Omental fat pad (tissue), 4 donors: ENCODE measurements around the gene RAPGEF5. TPM values are rescaled to one million over a fixed set of nuclear protein-coding genes. Genes with fewer than 3 reads are reported as not detected.

Experiments
- ATAC-seq: fragments of 150-250 bp; one replicate; pipeline ENCODE4 v1.9.1; 2016; ENCODE audit warnings: mild to moderate bottlenecking, moderate library complexity; ENCODE audit not compliant: low FRiP score
- DNase-seq: peaks from one replicate; pipeline ENCODE4 v3.0.0-alpha.2; 2019; ENCODE audit warnings: low spot score
- CTCF ChIP-seq, 3 donors: fragments of 450-650 bp; IDR thresholded peaks; one replicate each; pipeline ENCODE4 v1.5.1; 2016 to 2017; ENCODE audit warnings: antibody characterized with exemption in 3 of 3, mild to moderate bottlenecking in 3 of 3, moderate library complexity in 2 of 3
- total RNA-seq, 4 donors: library from RNA; depleted of rRNA; stranded (reverse); fragments of >200 nt; gene quantifications; one replicate each; pipeline ENCODE4 v1.1.0, GENCODE V29; 2016

Gene RAPGEF5
- total RNA-seq, 4 donors from 2014 or later = 34.7 to 163 (median 73.0) TPM

GRCh38 chr7:22400150-22400814 lies 43.3 kb upstream of the RAPGEF5 start:
- ATAC-seq = no peak
- DNase-seq = no peak
- no peak for TF ChIP-seq CTCF (IDR thresholded peaks at IDR 0.05)

GRCh38 chr7:22399546-22399945 lies 42.6 kb upstream of the RAPGEF5 start:
- ATAC-seq (no peak), DNase-seq (no peak)
- TF ChIP-seq CTCF (IDR thresholded peaks at IDR 0.05) = no peak

GRCh38 chr7:22399091-22399490 lies 42.1 kb upstream of the RAPGEF5 start:
- DNase-seq (no peak), ATAC-seq (no peak)
- no peak for TF ChIP-seq CTCF (IDR thresholded peaks at IDR 0.05)

GRCh38 chr7:22397981-22398380 lies 41.0 kb upstream of the RAPGEF5 start:
- ATAC-seq (no peak), DNase-seq (no peak)
- TF ChIP-seq CTCF (IDR thresholded peaks at IDR 0.05) = no peak

- no peak for DNase-seq
- no peak for TF ChIP-seq CTCF (IDR thresholded peaks at IDR 0.05)
Observed at GRCh38 chr7:22395222-22395621, 38.3 kb upstream of the RAPGEF5 start.

GRCh38 chr7:22394739-22395138 lies 37.8 kb upstream of the RAPGEF5 start:
- no peak for TF ChIP-seq CTCF (IDR thresholded peaks at IDR 0.05)
- ATAC-seq (no peak), DNase-seq (no peak)

More at GRCh38 chr7:22395222-22395621, 38.3 kb upstream of the RAPGEF5 start:
- ATAC-seq = no peak
